Loucy (cell line): ENCODE data around the gene PLSCR1.

Experiments
- CTCF ChIP-seq: fragments of 200-600 bp; sonication (generic); conservative IDR thresholded peaks from 2 replicates; pipeline ENCODE4 v1.5.1; 2014; ENCODE audit warnings: mild to moderate bottlenecking, antibody characterized with exemption, low read length
- EZH2phosphoT487 ChIP-seq: fragments of 200-600 bp; IDR thresholded peaks from 2 replicates; pipeline ENCODE4 v1.6.1; 2018; ENCODE audit warnings: antibody characterized with exemption, mild to moderate bottlenecking, moderate library complexity, borderline replicate concordance

- TF ChIP-seq CTCF (no peak), EZH2phosphoT487 (no peak)
These were observed 36.7 kb upstream of the PLSCR1 start for GRCh38 chr3:146581080-146581601.
